HFFc6 (cell line): ENCODE results near the gene PTPN14. TPM values are rescaled to one million over a fixed set of nuclear protein-coding genes. Genes with fewer than 3 reads are reported as not detected.

Experiments
- DNase-seq: peaks from one replicate; pipeline ENCODE4 v3.0.0-alpha.2; 2018
- H3K27ac Mint-ChIP-seq: 2 replicates; pipeline ENCODE4 v1.8.0; 2020; ENCODE audit warnings: mild to moderate bottlenecking, mixed read lengths
- H3K27me3 Mint-ChIP-seq: 2 replicates; pipeline ENCODE4 v1.8.0; 2021; ENCODE audit warnings: mild to moderate bottlenecking, moderate library complexity, mixed read lengths; ENCODE audit not compliant: insufficient read depth
- H3K36me3 Mint-ChIP-seq: 2 replicates; pipeline ENCODE4 v1.8.0; 2021; ENCODE audit warnings: low read depth, mixed read lengths
- H3K4me1 Mint-ChIP-seq: 2 replicates; pipeline ENCODE4 v1.8.0; 2020; ENCODE audit warnings: low read depth, mixed read lengths
- H3K4me3 Mint-ChIP-seq: 2 replicates; pipeline ENCODE4 v1.8.0; 2020; ENCODE audit warnings: mild to moderate bottlenecking, moderate library complexity, mixed read lengths
- H3K9me3 Mint-ChIP-seq: 2 replicates; pipeline ENCODE4 v1.8.0; 2020; ENCODE audit warnings: mild to moderate bottlenecking, mixed read lengths
- CTCF ChIP-seq: fragments of 200-600 bp; sonication (generic); IDR thresholded peaks from 2 replicates; pipeline ENCODE4 v1.5.0; 2021; ENCODE audit warnings: antibody characterized with exemption, mild to moderate bottlenecking
- total RNA-seq, 6 experiments: library from RNA; stranded (reverse); fragmentation: NEBNext Ultra II Directional; extraction: Animal tissue kit (Norgen Biotek cat#: 25700); gene quantifications; 2 replicates in 1 of 6; 3 replicates in 5 of 6; pipeline ENCODE4 v1.2.3, GENCODE V29; 2021

PTPN14 gene
- total RNA-seq, 6 experiments from 2014 or later = 93.6 to 140 (median 106) TPM

GRCh38 chr1:214426426-214426812 lies 125.0 kb downstream of the PTPN14 start:
- Mint-ChIP-seq H3K27ac (peak overlapping the region; percentile 95), H3K9me3 (no peaks in the 10 kb centered on the region), H3K4me3 (no peak overlapping the region), H3K36me3 (peaks cover 42% of the 10 kb centered on the region), H3K4me1 (peaks cover 91% of the 10 kb centered on the region), H3K27me3 (peaks cover 3% of the 10 kb centered on the region)
- no peak for DNase-seq
- TF ChIP-seq CTCF = no peak

GRCh38 chr1:214425716-214426425 lies 125.5 kb downstream of the PTPN14 start:
- peaks cover 91% of the 10 kb centered on the region for H3K4me1 Mint-ChIP-seq
- no peak for DNase-seq
- peak overlapping the region; percentile 95 for H3K27ac Mint-ChIP-seq
- H3K36me3 Mint-ChIP-seq = peaks cover 42% of the 10 kb centered on the region
- H3K4me3 Mint-ChIP-seq = peak overlapping the region; percentile 26; the same call in 1 of the 2 replicates
- TF ChIP-seq CTCF = no peak
- H3K27me3 Mint-ChIP-seq = peaks cover 3% of the 10 kb centered on the region
- no peaks in the 10 kb centered on the region for H3K9me3 Mint-ChIP-seq

GRCh38 chr1:214425101-214425500 lies 126.3 kb downstream of the PTPN14 start:
- Mint-ChIP-seq H3K36me3 (peaks cover 35% of the 10 kb centered on the region), H3K4me3 (peak overlapping the region; percentile 7; the same call in 1 of the 2 replicates), H3K27ac (peak overlapping the region; percentile 95), H3K9me3 (no peaks in the 10 kb centered on the region), H3K4me1 (peaks cover 91% of the 10 kb centered on the region), H3K27me3 (peaks cover 3% of the 10 kb centered on the region)
- TF ChIP-seq CTCF = no peak
- DNase-seq = no peak

GRCh38 chr1:214423045-214423444 lies 128.4 kb downstream of the PTPN14 start:
- peaks cover 34% of the 10 kb centered on the region for H3K36me3 Mint-ChIP-seq
- no peaks in the 10 kb centered on the region for H3K9me3 Mint-ChIP-seq
- peaks cover 7% of the 10 kb centered on the region for H3K27me3 Mint-ChIP-seq
- no peak for TF ChIP-seq CTCF
- peak overlapping the region; percentile 85 for H3K27ac Mint-ChIP-seq
- H3K4me3 Mint-ChIP-seq = peak overlapping the region; percentile 51
- no peak for DNase-seq
- peaks cover 91% of the 10 kb centered on the region for H3K4me1 Mint-ChIP-seq

GRCh38 chr1:214422137-214422671 lies 129.2 kb downstream of the PTPN14 start:
- Mint-ChIP-seq H3K27ac (peak overlapping the region; percentile 85), H3K9me3 (no peaks in the 10 kb centered on the region), H3K4me3 (peak overlapping the region; percentile 51), H3K27me3 (peaks cover 7% of the 10 kb centered on the region), H3K36me3 (peaks cover 34% of the 10 kb centered on the region), H3K4me1 (peaks cover 91% of the 10 kb centered on the region)
- TF ChIP-seq CTCF = no peak
- peak; percentile 73 for DNase-seq
